ENCODE results near the gene MPG. TPM values are rescaled to one million over a fixed set of nuclear protein-coding genes. Genes with fewer than 3 reads are reported as not detected.

MPG gene
- total RNA-seq, 1 experiment from 2014 or later = 32.6 TPM

GRCh38 chr16:83781-84615 is 6.0 kb downstream of the MPG start:
- Histone ChIP-seq H2AFZ (ENCODE audit: low read depth, low read length, poor library complexity, severe bottlenecking) (no peak overlapping the region), H3K79me2 (ENCODE audit: insufficient read depth, low read length) (no peaks in the 10 kb centered on the region), H3K9me3 (ENCODE audit: control insufficient read depth in 1 of 2, insufficient read depth in 1 of 2, low read depth in 1 of 2, low read length in 2 of 2) (no peaks in the 10 kb centered on the region), H3K9me2 (ENCODE audit: insufficient read depth) (no peaks in the 10 kb centered on the region), H4K20me1 (ENCODE audit: insufficient read depth) (no peaks in the 10 kb centered on the region), H3K4me3 (replicated peaks in 1 of 2; ENCODE audit: low read depth in 1 of 2, low read length in 2 of 2) (no peak overlapping the region), H3K9ac (ENCODE audit: low read length) (no peak overlapping the region), H3K4me2 (ENCODE audit: low read length) (no peak overlapping the region), H3K27ac (ENCODE audit: low read depth, low read length) (no peak overlapping the region), H3K4me1 (ENCODE audit: control insufficient read depth in 1 of 2, insufficient read depth in 2 of 2, low read length in 2 of 2) (peaks cover 0 to 1% of the 10 kb centered on the region in 2 experiments; a peak in 1 of 4 replicates), H3K27me3 (ENCODE audit: insufficient read depth, low read length) (no peaks in the 10 kb centered on the region), H3K36me3 (ENCODE audit: control insufficient read depth in 1 of 2, insufficient read depth in 2 of 2, low read length in 2 of 2) (no peaks in the 10 kb centered on the region)
- TF ChIP-seq ZNF274 (IDR thresholded peaks at IDR 0.05; ENCODE audit: low read depth, low read length) = no peak
- no peak for TF ChIP-seq FOSL1 (IDR thresholded peaks at IDR 0.05; ENCODE audit: low read depth)
- no TSS peak for BruUV-seq (replicated peaks)
- ATAC-seq = peak; percentile 36; the same call in 1 of the 2 replicates
- ChIA-PET RAD21 (ENCODE audit: low non-redundant PET in 1 of 2, low total read pairs in 2 of 2, uncharacterized antibody in 2 of 2, unreplicated experiment in 2 of 2) (no interaction called here), CTCF (interaction anchor here (1.9 kb wide), 1 partner anchor 13 kb away, joined by 5 read pairs; no protein-coding TSS in a partner anchor), POLR2A (no interaction called here)
- DNase-seq (ENCODE audit: low read depth, low spot score) = no peak
- intact Hi-C loops (cut with micrococcal nuclease) = no loop called here

- Histone ChIP-seq H3K9ac (ENCODE audit: low read length) (no peak overlapping the region), H2AFZ (ENCODE audit: low read depth, low read length, poor library complexity, severe bottlenecking) (no peak overlapping the region), H3K36me3 (ENCODE audit: control insufficient read depth in 1 of 2, insufficient read depth in 2 of 2, low read length in 2 of 2) (no peaks in the 10 kb centered on the region)
Observed at GRCh38 chr16:84718-85406, 6.8 kb downstream of the MPG start.

More at GRCh38 chr16:84718-85406, 6.8 kb downstream of the MPG start:
- ChIA-PET CTCF (interaction anchor here (1.9 kb wide), 1 partner anchor 12 kb away, joined by 5 read pairs; no protein-coding TSS in a partner anchor), POLR2A (no interaction called here), RAD21 (ENCODE audit: low non-redundant PET in 1 of 2, low total read pairs in 2 of 2, uncharacterized antibody in 2 of 2, unreplicated experiment in 2 of 2) (no interaction called here)
- Histone ChIP-seq H3K27me3 (ENCODE audit: insufficient read depth, low read length) (no peaks in the 10 kb centered on the region), H3K9me2 (ENCODE audit: insufficient read depth) (no peaks in the 10 kb centered on the region), H3K9me3 (ENCODE audit: control insufficient read depth in 1 of 2, insufficient read depth in 1 of 2, low read depth in 1 of 2, low read length in 2 of 2) (no peaks in the 10 kb centered on the region), H3K4me3 (replicated peaks in 1 of 2; ENCODE audit: low read depth in 1 of 2, low read length in 2 of 2) (no peak overlapping the region), H3K4me1 (ENCODE audit: control insufficient read depth in 1 of 2, insufficient read depth in 2 of 2, low read length in 2 of 2) (no peaks in the 10 kb centered on the region), H3K79me2 (ENCODE audit: insufficient read depth, low read length) (no peaks in the 10 kb centered on the region), H3K4me2 (ENCODE audit: low read length) (no peak overlapping the region), H3K27ac (ENCODE audit: low read depth, low read length) (no peak overlapping the region), H4K20me1 (ENCODE audit: insufficient read depth) (no peaks in the 10 kb centered on the region)
- intact Hi-C loops (cut with micrococcal nuclease) = no loop called here
- no TSS peak for BruUV-seq (replicated peaks)
- DNase-seq (ENCODE audit: low read depth, low spot score) = no peak
- TF ChIP-seq ATF3 (IDR thresholded peaks at IDR 0.05) = no peak
- no peak for TF ChIP-seq EZH2phosphoT487 (IDR thresholded peaks at IDR 0.05; ENCODE audit: borderline replicate concordance)
- 0 out of 2 replicates have a peak, but pooled peaks have one; percentile 14 for TF ChIP-seq FOSL1 (IDR thresholded peaks at IDR 0.05; ENCODE audit: low read depth)
- TF ChIP-seq EGR1 (IDR thresholded peaks at IDR 0.05; ENCODE audit: low read depth) = no peak
- peak; percentile 26; the same call in 1 of the 2 replicates for ATAC-seq
